Liver (tissue), 9 donors: ENCODE measurements around the gene HSP90AB1. TPM values are rescaled to one million over a fixed set of nuclear protein-coding genes. Genes with fewer than 3 reads are reported as not detected.

Experiments
- DNase-seq: peaks from one replicate; pipeline ENCODE4 v3.0.0-alpha.2; 2017; ENCODE audit warnings: low spot score
- H3K27ac ChIP-seq, 2 donors: one replicate each; pipeline ENCODE4 v1.7.0; 2013; ENCODE audit warnings: inconsistent platforms in 2 of 2, low read length in 2 of 2, control low read depth in 1 of 2, low read depth in 1 of 2, mild to moderate bottlenecking in 1 of 2
- H3K27me3 ChIP-seq, 4 donors: one replicate each; pipeline versions ENCODE4 v1.6.1 to v1.7.0; 2013; ENCODE audit warnings: low read length in 3 of 4, inconsistent platforms in 1 of 4, mild to moderate bottlenecking in 1 of 4, moderate library complexity in 1 of 4; ENCODE audit not compliant: control insufficient read depth in 4 of 4, insufficient read depth in 4 of 4
- H3K36me3 ChIP-seq, 4 donors: one replicate each; pipeline versions ENCODE4 v1.6.1 to v1.7.0; 2013; ENCODE audit warnings: low read length in 3 of 4, mild to moderate bottlenecking in 3 of 4, low read depth in 1 of 4, moderate library complexity in 1 of 4; ENCODE audit not compliant: control insufficient read depth in 4 of 4, insufficient read depth in 3 of 4
- H3K4me1 ChIP-seq, 4 donors: one replicate each; pipeline versions ENCODE4 v1.6.1 to v1.7.0; 2013; ENCODE audit warnings: low read length in 3 of 4, mild to moderate bottlenecking in 3 of 4, moderate library complexity in 1 of 4; ENCODE audit not compliant: control insufficient read depth in 4 of 4, insufficient read depth in 4 of 4
- H3K4me3 ChIP-seq, 3 donors: one replicate each; pipeline versions ENCODE4 v1.6.1 to v1.7.0; 2013; ENCODE audit warnings: low read length in 3 of 3, control low read depth in 1 of 3, low read depth in 1 of 3, mild to moderate bottlenecking in 1 of 3
- H3K9ac ChIP-seq, 2 donors: one replicate each; pipeline ENCODE4 v1.7.0; 2013; ENCODE audit warnings: low read length in 2 of 2, mild to moderate bottlenecking in 2 of 2, moderate library complexity in 2 of 2, control low read depth in 1 of 2, low read depth in 1 of 2
- H3K9me3 ChIP-seq, 4 donors: one replicate each; pipeline versions ENCODE4 v1.6.1 to v1.7.0; 2013; ENCODE audit warnings: low read length in 3 of 4; ENCODE audit not compliant: control insufficient read depth in 4 of 4
- ATF3 ChIP-seq: IDR thresholded peaks from 2 replicates; pipeline ENCODE4 v1.6.1; 2016; ENCODE audit warnings: antibody characterized with exemption
- CTCF ChIP-seq: fragments of 150-350 bp; IDR thresholded peaks from 2 replicates; pipeline ENCODE4 v1.5.1; 2017; ENCODE audit warnings: improper control_type of control experiment, low read depth, low read length; ENCODE audit not compliant: missing input control
- EGR1 ChIP-seq, 2 donors: IDR thresholded peaks; 2 replicates each; pipeline ENCODE4 v1.6.1; 2016 to 2018; ENCODE audit warnings: antibody characterized with exemption in 2 of 2, low read depth in 2 of 2
- FOXA2 ChIP-seq: IDR thresholded peaks from 2 replicates; pipeline ENCODE4 v1.6.1; 2016; ENCODE audit warnings: antibody characterized with exemption
- HNF4A ChIP-seq, 2 donors: conservative IDR thresholded peaks; 2 replicates each; pipeline ENCODE4 v1.6.1; 2016; ENCODE audit warnings: antibody characterized with exemption in 2 of 2, mild to moderate bottlenecking in 2 of 2
- HNF4G ChIP-seq: IDR thresholded peaks from 2 replicates; pipeline ENCODE4 v1.6.1; 2016; ENCODE audit warnings: antibody characterized with exemption
- JUND ChIP-seq, 2 donors: IDR thresholded peaks; 2 replicates each; pipeline ENCODE4 v1.6.1; 2016; ENCODE audit warnings: antibody characterized with exemption in 2 of 2
- MAX ChIP-seq: IDR thresholded peaks from 2 replicates; pipeline ENCODE4 v1.6.1; 2016; ENCODE audit warnings: antibody characterized with exemption
- NR2F2 ChIP-seq: IDR thresholded peaks from 2 replicates; pipeline ENCODE4 v1.6.1; 2016; ENCODE audit warnings: antibody characterized with exemption
- RAD21 ChIP-seq, 2 donors: IDR thresholded peaks; 2 replicates each; pipeline ENCODE4 v1.6.1; 2016; ENCODE audit warnings: antibody characterized with exemption in 2 of 2, mild to moderate bottlenecking in 2 of 2
- RXRA ChIP-seq, 2 donors: IDR thresholded peaks; 2 replicates each; pipeline ENCODE4 v1.6.1; 2017 to 2018; ENCODE audit warnings: antibody characterized with exemption in 2 of 2, mild to moderate bottlenecking in 1 of 2
- SP1 ChIP-seq: IDR thresholded peaks from 2 replicates; pipeline ENCODE4 v1.6.1; 2018; ENCODE audit warnings: antibody characterized with exemption, mild to moderate bottlenecking
- TAF1 ChIP-seq: conservative IDR thresholded peaks from 2 replicates; pipeline ENCODE4 v1.6.1; 2016; ENCODE audit warnings: antibody characterized with exemption, mild to moderate bottlenecking
- YY1 ChIP-seq: IDR thresholded peaks from 2 replicates; pipeline ENCODE4 v1.6.1; 2016; ENCODE audit warnings: antibody characterized with exemption, mild to moderate bottlenecking
- ZBTB33 ChIP-seq: IDR thresholded peaks from 2 replicates; pipeline ENCODE4 v1.6.1; 2016; ENCODE audit warnings: antibody characterized with exemption
- WGBS: extraction: QIAGEN DNeasy Blood & Tissue Kit; methylation state at CpG from one replicate; pipeline ENCODE4 v1.1.7; 2013; 5-methylcytosine and 5-hydroxymethylcytosine counted together
- polyA plus RNA-seq, 2 donors: library from polyadenylated mRNA; stranded (reverse) in 1 of 2; unstranded in 1 of 2; fragments of 200-250 nt in 1 of 2; fragments of >200 nt in 1 of 2; fragmentation: Nextera tagmentation in 1 of 2; extraction: Ambion mirVana in 1 of 2; gene quantifications; one replicate each; pipeline versions ENCODE4 v1.2.1 to v1.2.3, GENCODE V29; 2013 to 2015
- total RNA-seq, 2 donors: library from RNA; depleted of rRNA; stranded (reverse); fragments of >200 nt; gene quantifications; one replicate each; pipeline ENCODE4 v1.2.3, GENCODE V29; 2014
- TF ChIP-seq, protein P1 (sequence below): IDR thresholded peaks from 2 replicates; pipeline ENCODE4 v1.6.1; 2016; ENCODE audit warnings: antibody characterized with exemption, mild to moderate bottlenecking
- donor health status: healthy.
- donor health status: healthy.
- donor health status: healthy.
- donor health status: healthy.
- donor health status: healthy.

The HSP90AB1 gene
- total and polyA plus RNA-seq, 4 donors, result 129 to 281 (median 203) TPM

- H3K36me3 ChIP-seq, result peaks cover 0 to 4% (median 2%) of the 10 kb centered on the region in 4 donors
- H3K9ac ChIP-seq, result peak overlapping the region in 1 of 2 donors; percentile 60
- no peaks in the 10 kb centered on the region for H3K9me3 ChIP-seq
- H3K27ac ChIP-seq, result peak overlapping the region; percentile 97 to 99
- H3K4me1 ChIP-seq, result peaks cover 26 to 74% (median 61%) of the 10 kb centered on the region in 4 donors
- H3K27me3 ChIP-seq, result no peaks in the 10 kb centered on the region
- no peak for DNase-seq
- no peak for TF ChIP-seq RAD21 (IDR thresholded peaks at IDR 0.05)
- TF ChIP-seq YY1, result no peak
- TF ChIP-seq MAX, result no peak
- no peak for TF ChIP-seq CTCF
- TF ChIP-seq ZBTB33, result no peak
- no peak for TF ChIP-seq ATF3
- no peak for TF ChIP-seq HNF4A (conservative IDR thresholded peaks at IDR 0.05)
- no peak for TF ChIP-seq HNF4G
- TF ChIP-seq SP1, result no peak
- no peak for TF ChIP-seq FOXA2
- WGBS, result 55% methylated on average over 14 of the region's 14 CpGs
- no peak overlapping the region for H3K4me3 ChIP-seq
Observed at GRCh38 chr6:44233567-44234100, 13.3 kb upstream of the HSP90AB1 start.

- H3K4me3 ChIP-seq, result no peak overlapping the region
- 25% methylated on average over 5 of the region's 5 CpGs for WGBS
- H3K27me3 ChIP-seq, result no peaks in the 10 kb centered on the region
- TF ChIP-seq RAD21 (IDR thresholded peaks at IDR 0.05) (peak; percentile 87 to 91), NR2F2 (no peak), SP1 (peak; percentile 50), ATF3 (no peak), RXRA (IDR thresholded peaks at IDR 0.05) (peak; percentile 57 to 72), EGR1 (IDR thresholded peaks at IDR 0.05; ENCODE audit: low read depth in 2 of 2) (no peak), HNF4A (conservative IDR thresholded peaks at IDR 0.05) (peak; percentile 75 to 80), TAF1 (no peak), YY1 (no peak), CTCF (peak; percentile 81), ZBTB33 (no peak), JUND (IDR thresholded peaks at IDR 0.05) (no peak)
- TF ChIP-seq, protein P1, sequence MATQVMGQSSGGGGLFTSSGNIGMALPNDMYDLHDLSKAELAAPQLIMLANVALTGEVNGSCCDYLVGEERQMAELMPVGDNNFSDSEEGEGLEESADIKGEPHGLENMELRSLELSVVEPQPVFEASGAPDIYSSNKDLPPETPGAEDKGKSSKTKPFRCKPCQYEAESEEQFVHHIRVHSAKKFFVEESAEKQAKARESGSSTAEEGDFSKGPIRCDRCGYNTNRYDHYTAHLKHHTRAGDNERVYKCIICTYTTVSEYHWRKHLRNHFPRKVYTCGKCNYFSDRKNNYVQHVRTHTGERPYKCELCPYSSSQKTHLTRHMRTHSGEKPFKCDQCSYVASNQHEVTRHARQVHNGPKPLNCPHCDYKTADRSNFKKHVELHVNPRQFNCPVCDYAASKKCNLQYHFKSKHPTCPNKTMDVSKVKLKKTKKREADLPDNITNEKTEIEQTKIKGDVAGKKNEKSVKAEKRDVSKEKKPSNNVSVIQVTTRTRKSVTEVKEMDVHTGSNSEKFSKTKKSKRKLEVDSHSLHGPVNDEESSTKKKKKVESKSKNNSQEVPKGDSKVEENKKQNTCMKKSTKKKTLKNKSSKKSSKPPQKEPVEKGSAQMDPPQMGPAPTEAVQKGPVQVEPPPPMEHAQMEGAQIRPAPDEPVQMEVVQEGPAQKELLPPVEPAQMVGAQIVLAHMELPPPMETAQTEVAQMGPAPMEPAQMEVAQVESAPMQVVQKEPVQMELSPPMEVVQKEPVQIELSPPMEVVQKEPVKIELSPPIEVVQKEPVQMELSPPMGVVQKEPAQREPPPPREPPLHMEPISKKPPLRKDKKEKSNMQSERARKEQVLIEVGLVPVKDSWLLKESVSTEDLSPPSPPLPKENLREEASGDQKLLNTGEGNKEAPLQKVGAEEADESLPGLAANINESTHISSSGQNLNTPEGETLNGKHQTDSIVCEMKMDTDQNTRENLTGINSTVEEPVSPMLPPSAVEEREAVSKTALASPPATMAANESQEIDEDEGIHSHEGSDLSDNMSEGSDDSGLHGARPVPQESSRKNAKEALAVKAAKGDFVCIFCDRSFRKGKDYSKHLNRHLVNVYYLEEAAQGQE, result peak; percentile 51
- peak; percentile 61 for DNase-seq
- peaks cover 0 to 4% (median 2%) of the 10 kb centered on the region in 4 donors for H3K36me3 ChIP-seq
- peak overlapping the region; percentile 34 to 60 for H3K9ac ChIP-seq
- H3K9me3 ChIP-seq, result no peaks in the 10 kb centered on the region
- peaks cover 22 to 67% (median 53%) of the 10 kb centered on the region in 4 donors for H3K4me1 ChIP-seq
- H3K27ac ChIP-seq, result peak overlapping the region; percentile 97 to 99
Observed at GRCh38 chr6:44234101-44235025, 12.5 kb upstream of the HSP90AB1 start.
